ENCODE results near the gene RUFY4. TPM values are rescaled to one million over a fixed set of nuclear protein-coding genes. Genes with fewer than 3 reads are reported as not detected.

The RUFY4 gene
- total and polyA plus RNA-seq, 9 donors = 0.14 to 0.28 (median 0.22) TPM; not detected in 2

GRCh38 chr2:218072478-218073024, 3.5 kb downstream of the RUFY4 start:
- no peak for DNase-seq
- Histone ChIP-seq H3K9me3 (replicated peaks; ENCODE audit: control insufficient read depth, low read depth, low read length) (no peaks in the 10 kb centered on the region), H3K27ac (ENCODE audit: low read length) (no peak overlapping the region), H3K4me1 (ENCODE audit: control insufficient read depth, insufficient read depth, low read length) (peaks cover 8% of the 10 kb centered on the region), H3K36me3 (ENCODE audit: control insufficient read depth, insufficient read depth, low read length) (no peaks in the 10 kb centered on the region), H3K4me3 (ENCODE audit: low read length) (no peak overlapping the region), H3K27me3 (ENCODE audit: control insufficient read depth, insufficient read depth, low read length) (peaks cover 10% of the 10 kb centered on the region)
- 71% methylated on average over 5 of the region's 8 CpGs for WGBS (ENCODE audit: insufficient coverage)

- no peak overlapping the region for H3K4me3 ChIP-seq (ENCODE audit: low read length)
- no peaks in the 10 kb centered on the region for H3K36me3 ChIP-seq (ENCODE audit: control insufficient read depth, insufficient read depth, low read length)
- WGBS (ENCODE audit: insufficient coverage) = no CpG with 5 or more reads among the region's 4 CpGs
- H3K27ac ChIP-seq (ENCODE audit: low read length) = no peak overlapping the region
- peaks cover 3% of the 10 kb centered on the region for H3K27me3 ChIP-seq (ENCODE audit: control insufficient read depth, insufficient read depth, low read length)
- peaks cover 8% of the 10 kb centered on the region for H3K4me1 ChIP-seq (ENCODE audit: control insufficient read depth, insufficient read depth, low read length)
- no peaks in the 10 kb centered on the region for H3K9me3 ChIP-seq (replicated peaks; ENCODE audit: control insufficient read depth, low read depth, low read length)
- DNase-seq = no peak
Observed at GRCh38 chr2:218073185-218073584, 4.1 kb downstream of the RUFY4 start.

GRCh38 chr2:218074031-218074430, 5.0 kb downstream of the RUFY4 start:
- H3K27ac ChIP-seq (ENCODE audit: low read length) = no peak overlapping the region
- no peak overlapping the region for H3K4me3 ChIP-seq (ENCODE audit: low read length)
- no peaks in the 10 kb centered on the region for H3K36me3 ChIP-seq (ENCODE audit: control insufficient read depth, insufficient read depth, low read length)
- 48% methylated on average over 4 of the region's 7 CpGs for WGBS (ENCODE audit: insufficient coverage)
- DNase-seq = no peak
- H3K4me1 ChIP-seq (ENCODE audit: control insufficient read depth, insufficient read depth, low read length) = peaks cover 2% of the 10 kb centered on the region
- no peaks in the 10 kb centered on the region for H3K9me3 ChIP-seq (replicated peaks; ENCODE audit: control insufficient read depth, low read depth, low read length)
- H3K27me3 ChIP-seq (ENCODE audit: control insufficient read depth, insufficient read depth, low read length) = peaks cover 3% of the 10 kb centered on the region

GRCh38 chr2:218075975-218076811, 7.1 kb downstream of the RUFY4 start:
- no peak overlapping the region for H3K27ac ChIP-seq (ENCODE audit: low read length)
- no peak overlapping the region for H3K4me3 ChIP-seq (ENCODE audit: low read length)
- 73% methylated on average over 7 of the region's 10 CpGs for WGBS (ENCODE audit: insufficient coverage)
- H3K27me3 ChIP-seq (ENCODE audit: control insufficient read depth, insufficient read depth, low read length) = peaks cover 3% of the 10 kb centered on the region
- no peak for DNase-seq
- no peaks in the 10 kb centered on the region for H3K9me3 ChIP-seq (replicated peaks; ENCODE audit: control insufficient read depth, low read depth, low read length)
- H3K36me3 ChIP-seq (ENCODE audit: control insufficient read depth, insufficient read depth, low read length) = no peaks in the 10 kb centered on the region
- H3K4me1 ChIP-seq (ENCODE audit: control insufficient read depth, insufficient read depth, low read length) = peaks cover 10% of the 10 kb centered on the region

- Histone ChIP-seq H3K9me3 (replicated peaks; ENCODE audit: control insufficient read depth, low read depth, low read length) (no peaks in the 10 kb centered on the region), H3K27me3 (ENCODE audit: control insufficient read depth, insufficient read depth, low read length) (peaks cover 3% of the 10 kb centered on the region), H3K4me3 (ENCODE audit: low read length) (no peak overlapping the region), H3K36me3 (ENCODE audit: control insufficient read depth, insufficient read depth, low read length) (no peaks in the 10 kb centered on the region), H3K4me1 (ENCODE audit: control insufficient read depth, insufficient read depth, low read length) (peaks cover 14% of the 10 kb centered on the region), H3K27ac (ENCODE audit: low read length) (no peak overlapping the region)
- no peak for DNase-seq
- 80% methylated on average over 6 of the region's 9 CpGs for WGBS (ENCODE audit: insufficient coverage)
Observed at GRCh38 chr2:218077464-218078216, 8.6 kb downstream of the RUFY4 start.

- Histone ChIP-seq H3K27ac (ENCODE audit: low read length) (no peak overlapping the region), H3K9me3 (replicated peaks; ENCODE audit: control insufficient read depth, low read depth, low read length) (no peaks in the 10 kb centered on the region), H3K4me1 (ENCODE audit: control insufficient read depth, insufficient read depth, low read length) (peaks cover 14% of the 10 kb centered on the region), H3K4me3 (ENCODE audit: low read length) (no peak overlapping the region), H3K36me3 (ENCODE audit: control insufficient read depth, insufficient read depth, low read length) (no peaks in the 10 kb centered on the region), H3K27me3 (ENCODE audit: control insufficient read depth, insufficient read depth, low read length) (no peaks in the 10 kb centered on the region)
- peak; percentile 25 for DNase-seq
- WGBS (ENCODE audit: insufficient coverage) = 33% methylated on average over 12 of the region's 15 CpGs
Observed at GRCh38 chr2:218079943-218080913, 11.2 kb downstream of the RUFY4 start.

DNA sequence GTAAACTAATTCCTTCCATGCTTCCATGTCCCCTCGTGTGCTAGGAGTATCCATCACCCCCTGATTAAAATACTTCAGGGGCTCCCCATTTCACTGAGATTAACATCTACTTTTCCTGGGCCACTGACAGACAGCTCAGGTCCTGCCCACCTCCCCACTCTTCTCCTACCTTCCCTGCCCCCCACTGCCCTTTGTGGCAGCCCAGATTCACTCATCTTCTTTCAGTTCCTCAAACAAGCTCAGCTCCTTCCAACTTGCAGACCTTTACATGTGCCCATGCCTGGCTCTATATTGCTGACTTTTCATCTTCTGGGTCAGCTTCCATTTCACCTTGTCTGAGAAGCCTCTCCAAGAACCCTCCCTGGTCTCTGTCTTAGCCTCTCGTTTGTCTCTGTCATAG, 12.0 kb downstream of the RUFY4 start:
- Histone ChIP-seq H3K4me3 (ENCODE audit: low read length) (no peak overlapping the region), H3K27me3 (ENCODE audit: control insufficient read depth, insufficient read depth, low read length) (no peaks in the 10 kb centered on the region), H3K36me3 (ENCODE audit: control insufficient read depth, insufficient read depth, low read length) (no peaks in the 10 kb centered on the region), H3K27ac (ENCODE audit: low read length) (no peak overlapping the region), H3K9me3 (replicated peaks; ENCODE audit: control insufficient read depth, low read depth, low read length) (no peaks in the 10 kb centered on the region), H3K4me1 (ENCODE audit: control insufficient read depth, insufficient read depth, low read length) (peaks cover 14% of the 10 kb centered on the region)
- DNase-seq = no peak
- 82% methylated on average over 1 of the region's 2 CpGs for WGBS (ENCODE audit: insufficient coverage)

DNA sequence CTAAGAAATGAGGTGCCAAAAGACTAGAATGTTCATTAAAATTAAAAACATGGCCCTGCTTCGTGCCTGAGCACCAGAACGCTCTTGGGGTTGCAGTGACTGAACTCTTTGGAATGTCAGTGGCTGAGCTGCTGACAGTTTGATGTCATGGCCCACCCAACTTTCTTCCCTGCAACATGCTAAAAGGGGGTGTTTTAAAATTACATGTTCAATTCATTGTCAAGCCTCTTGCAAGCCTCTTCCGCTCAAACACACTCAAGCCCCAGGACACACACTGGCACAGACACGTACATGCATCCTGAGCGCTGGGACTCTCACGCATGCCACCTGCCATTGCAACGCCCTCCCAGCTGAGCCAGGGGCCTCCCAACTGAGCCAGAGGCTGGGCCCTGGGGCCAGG, 12.6 kb downstream of the RUFY4 start:
- WGBS (ENCODE audit: insufficient coverage) = 44% methylated on average over 7 of the region's 7 CpGs
- no peaks in the 10 kb centered on the region for H3K36me3 ChIP-seq (ENCODE audit: control insufficient read depth, insufficient read depth, low read length)
- no peak overlapping the region for H3K27ac ChIP-seq (ENCODE audit: low read length)
- H3K4me1 ChIP-seq (ENCODE audit: control insufficient read depth, insufficient read depth, low read length) = peaks cover 14% of the 10 kb centered on the region
- no peaks in the 10 kb centered on the region for H3K27me3 ChIP-seq (ENCODE audit: control insufficient read depth, insufficient read depth, low read length)
- H3K9me3 ChIP-seq (replicated peaks; ENCODE audit: control insufficient read depth, low read depth, low read length) = peaks cover 6% of the 10 kb centered on the region
- H3K4me3 ChIP-seq (ENCODE audit: low read length) = no peak overlapping the region
- DNase-seq = no peak

DNA sequence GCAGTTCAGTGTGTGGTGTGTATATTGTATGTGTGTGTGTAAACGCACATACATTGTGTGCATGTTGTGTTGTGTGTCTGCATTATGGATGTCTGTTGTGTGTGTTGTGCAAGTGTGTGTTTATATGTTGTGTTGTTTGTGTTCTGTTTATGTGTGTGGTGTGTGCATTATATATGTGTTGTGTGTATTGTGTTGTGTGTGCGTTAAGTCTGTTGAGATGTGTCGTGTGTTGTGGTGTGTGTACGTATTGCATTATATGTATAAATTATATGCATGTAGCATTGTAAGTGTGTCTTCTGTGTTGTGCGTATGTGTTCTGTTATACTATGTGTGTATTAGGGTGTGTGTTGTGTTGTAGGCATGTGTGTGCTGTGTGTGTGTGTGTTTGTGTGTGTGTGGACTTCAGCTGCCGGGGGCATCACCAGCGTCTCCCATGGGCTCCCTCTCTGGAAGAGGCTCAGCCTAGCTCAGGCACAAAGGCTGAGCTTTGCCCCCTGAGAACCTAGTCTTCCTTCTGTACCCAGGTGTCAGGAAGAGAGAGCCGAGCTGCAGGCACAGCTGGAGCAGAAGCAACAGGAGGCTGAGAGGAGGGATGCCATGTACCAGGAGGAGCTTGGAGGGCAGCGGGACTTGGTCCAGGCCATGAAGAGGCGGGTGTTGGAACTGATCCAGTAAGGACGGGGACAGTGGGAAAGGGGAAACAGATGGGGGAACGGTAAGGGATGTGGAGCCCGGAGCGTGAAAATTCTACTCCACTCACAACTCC, 13.7 kb downstream of the RUFY4 start:
- H3K27ac ChIP-seq (ENCODE audit: low read length) = no peak overlapping the region
- H3K9me3 ChIP-seq (replicated peaks; ENCODE audit: control insufficient read depth, low read depth, low read length) = peaks cover 9% of the 10 kb centered on the region
- no peak overlapping the region for H3K4me3 ChIP-seq (ENCODE audit: low read length)
- H3K36me3 ChIP-seq (ENCODE audit: control insufficient read depth, insufficient read depth, low read length) = no peaks in the 10 kb centered on the region
- peaks cover 14% of the 10 kb centered on the region for H3K4me1 ChIP-seq (ENCODE audit: control insufficient read depth, insufficient read depth, low read length)
- no peak for DNase-seq
- no peaks in the 10 kb centered on the region for H3K27me3 ChIP-seq (ENCODE audit: control insufficient read depth, insufficient read depth, low read length)
- 46% methylated on average over 3 of the region's 14 CpGs for WGBS (ENCODE audit: insufficient coverage)

Measured in muscle of leg (tissue), 11 donors.